HepG2 (cell line): Measurements from ENCODE around the gene SRPRB.

Experiments used
- CEBPB ChIP-seq: IDR thresholded peaks from 2 replicates; pipeline ENCODE4 v1.6.1; 2011; ENCODE audit warnings: low read depth, low read length, improper control_type of control experiment, borderline replicate concordance
- FOSL1 ChIP-seq: sonication (generic); formaldehyde crosslinking; IDR thresholded peaks from 2 replicates; pipeline ENCODE4 v1.9.0; 2021; ENCODE audit warnings: missing genetic modification reagents, borderline replicate concordance
- HOXA5 ChIP-seq: sonication (generic); formaldehyde crosslinking; IDR thresholded peaks from 2 replicates; pipeline ENCODE4 v1.4.0; 2020; ENCODE audit warnings: missing genetic modification reagents
- HOXA7 ChIP-seq: sonication (generic); formaldehyde crosslinking; IDR thresholded peaks from 2 replicates; pipeline ENCODE4 v1.8.1; 2022; ENCODE audit warnings: mild to moderate bottlenecking, missing genetic modification reagents, moderate library complexity
- KLF16 ChIP-seq, 2 experiments: sonication (generic) in 1 of 2; formaldehyde crosslinking in 1 of 2; IDR thresholded peaks; 2 replicates each; pipeline versions ENCODE4 v1.6.1 to v1.8.0; 2016 to 2023; ENCODE audit warnings: missing genetic modification reagents in 2 of 2, missing compliant biosample characterization in 1 of 2
- RNF2 ChIP-seq: fragments of 450-650 bp; conservative IDR thresholded peaks from 2 replicates; pipeline ENCODE4 v1.6.1; 2016; ENCODE audit warnings: low read depth
- SOX6 ChIP-seq, 2 experiments: fragments of 450-650 bp in 1 of 2; sonication (generic) in 1 of 2; formaldehyde crosslinking in 1 of 2; IDR thresholded peaks; 2 replicates each; pipeline versions ENCODE4 v1.4.0 to v1.6.1; 2017 to 2020; ENCODE audit warnings: antibody characterized with exemption in 1 of 2, mild to moderate bottlenecking in 1 of 2, missing genetic modification reagents in 1 of 2
- ZFP1 ChIP-seq: IDR thresholded peaks from 2 replicates; pipeline ENCODE4 v1.6.1; 2016
- ZNF644 ChIP-seq: IDR thresholded peaks from 2 replicates; pipeline ENCODE4 v1.6.1; 2016; ENCODE audit warnings: low read depth
- TF ChIP-seq, protein P1 (sequence below): sonication (generic); formaldehyde crosslinking; IDR thresholded peaks from 2 replicates; pipeline ENCODE4 v1.9.0; 2021; ENCODE audit warnings: missing genetic modification reagents, borderline replicate concordance
- TF ChIP-seq, protein P2 (sequence below): sonication (generic); formaldehyde crosslinking; IDR thresholded peaks from 2 replicates; pipeline ENCODE4 v1.5.0; 2020; ENCODE audit warnings: mild to moderate bottlenecking, missing genetic modification reagents
- TF ChIP-seq, protein P3 (sequence below): sonication (generic); formaldehyde crosslinking; IDR thresholded peaks from 2 replicates; pipeline ENCODE4 v1.5.0; 2020; ENCODE audit warnings: missing genetic modification reagents

DNA sequence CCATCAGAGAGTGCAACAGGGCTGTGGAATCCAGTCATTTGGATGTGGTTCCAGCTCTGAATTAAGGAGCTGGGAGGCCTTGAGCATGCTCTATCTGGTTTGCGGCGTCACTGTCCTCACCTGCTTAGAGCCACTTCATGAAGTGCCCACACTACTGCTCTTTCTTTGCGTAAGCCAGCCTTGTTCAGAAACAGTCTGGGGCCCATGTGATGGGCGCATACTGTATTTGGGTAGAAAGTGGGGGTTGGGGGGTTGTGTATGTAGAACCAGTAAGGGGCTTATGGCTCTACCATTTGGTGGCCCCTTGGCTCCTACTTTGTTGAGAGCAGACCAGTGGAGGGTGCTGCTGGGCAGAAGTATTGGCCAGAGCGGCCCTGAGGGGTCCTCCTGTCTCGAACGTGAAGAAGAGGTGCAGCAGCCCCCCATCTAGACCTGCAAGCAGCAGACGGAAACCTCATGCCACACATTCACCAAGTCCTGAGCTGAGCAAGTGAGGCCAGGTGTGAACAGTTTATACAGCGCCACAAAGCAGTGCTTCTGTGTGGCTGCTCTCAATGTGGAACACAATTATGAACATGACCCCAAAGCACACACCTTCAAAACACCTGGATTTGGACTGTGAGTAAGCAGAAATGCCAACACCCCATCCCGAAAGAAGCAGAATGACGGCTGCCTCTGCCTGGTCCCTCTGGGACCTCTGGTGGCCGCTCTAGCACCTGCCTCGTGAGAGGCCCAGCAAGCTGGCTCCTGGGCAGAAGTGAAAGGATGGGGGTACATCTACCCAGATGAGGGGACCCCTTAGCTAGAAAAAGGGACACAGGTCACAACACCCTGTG is 26.6 kb downstream of the SRPRB start:
- no peak for TF ChIP-seq HOXA7 (CRISPR knock-in tag)
- no peak for TF ChIP-seq RNF2
- no peak for TF ChIP-seq ZFP1 (CRISPR knock-in tag)
- no peak for TF ChIP-seq ZNF644 (CRISPR knock-in tag)
- no peak for TF ChIP-seq HOXA5 (CRISPR knock-in tag)
- no peak for TF ChIP-seq FOSL1 (CRISPR knock-in tag)
- TF ChIP-seq, protein P1, sequence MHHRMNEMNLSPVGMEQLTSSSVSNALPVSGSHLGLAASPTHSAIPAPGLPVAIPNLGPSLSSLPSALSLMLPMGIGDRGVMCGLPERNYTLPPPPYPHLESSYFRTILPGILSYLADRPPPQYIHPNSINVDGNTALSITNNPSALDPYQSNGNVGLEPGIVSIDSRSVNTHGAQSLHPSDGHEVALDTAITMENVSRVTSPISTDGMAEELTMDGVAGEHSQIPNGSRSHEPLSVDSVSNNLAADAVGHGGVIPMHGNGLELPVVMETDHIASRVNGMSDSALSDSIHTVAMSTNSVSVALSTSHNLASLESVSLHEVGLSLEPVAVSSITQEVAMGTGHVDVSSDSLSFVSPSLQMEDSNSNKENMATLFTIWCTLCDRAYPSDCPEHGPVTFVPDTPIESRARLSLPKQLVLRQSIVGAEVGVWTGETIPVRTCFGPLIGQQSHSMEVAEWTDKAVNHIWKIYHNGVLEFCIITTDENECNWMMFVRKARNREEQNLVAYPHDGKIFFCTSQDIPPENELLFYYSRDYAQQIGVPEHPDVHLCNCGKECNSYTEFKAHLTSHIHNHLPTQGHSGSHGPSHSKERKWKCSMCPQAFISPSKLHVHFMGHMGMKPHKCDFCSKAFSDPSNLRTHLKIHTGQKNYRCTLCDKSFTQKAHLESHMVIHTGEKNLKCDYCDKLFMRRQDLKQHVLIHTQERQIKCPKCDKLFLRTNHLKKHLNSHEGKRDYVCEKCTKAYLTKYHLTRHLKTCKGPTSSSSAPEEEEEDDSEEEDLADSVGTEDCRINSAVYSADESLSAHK (CRISPR knock-in tag) = no peak
- no peak for TF ChIP-seq KLF16 (CRISPR knock-in tag; IDR thresholded peaks at IDR 0.05)
- no peak for TF ChIP-seq SOX6 (IDR thresholded peaks at IDR 0.05)
- TF ChIP-seq SOX6 (CRISPR knock-in tag; IDR thresholded peaks at IDR 0.05) = no peak
- TF ChIP-seq, protein P2, sequence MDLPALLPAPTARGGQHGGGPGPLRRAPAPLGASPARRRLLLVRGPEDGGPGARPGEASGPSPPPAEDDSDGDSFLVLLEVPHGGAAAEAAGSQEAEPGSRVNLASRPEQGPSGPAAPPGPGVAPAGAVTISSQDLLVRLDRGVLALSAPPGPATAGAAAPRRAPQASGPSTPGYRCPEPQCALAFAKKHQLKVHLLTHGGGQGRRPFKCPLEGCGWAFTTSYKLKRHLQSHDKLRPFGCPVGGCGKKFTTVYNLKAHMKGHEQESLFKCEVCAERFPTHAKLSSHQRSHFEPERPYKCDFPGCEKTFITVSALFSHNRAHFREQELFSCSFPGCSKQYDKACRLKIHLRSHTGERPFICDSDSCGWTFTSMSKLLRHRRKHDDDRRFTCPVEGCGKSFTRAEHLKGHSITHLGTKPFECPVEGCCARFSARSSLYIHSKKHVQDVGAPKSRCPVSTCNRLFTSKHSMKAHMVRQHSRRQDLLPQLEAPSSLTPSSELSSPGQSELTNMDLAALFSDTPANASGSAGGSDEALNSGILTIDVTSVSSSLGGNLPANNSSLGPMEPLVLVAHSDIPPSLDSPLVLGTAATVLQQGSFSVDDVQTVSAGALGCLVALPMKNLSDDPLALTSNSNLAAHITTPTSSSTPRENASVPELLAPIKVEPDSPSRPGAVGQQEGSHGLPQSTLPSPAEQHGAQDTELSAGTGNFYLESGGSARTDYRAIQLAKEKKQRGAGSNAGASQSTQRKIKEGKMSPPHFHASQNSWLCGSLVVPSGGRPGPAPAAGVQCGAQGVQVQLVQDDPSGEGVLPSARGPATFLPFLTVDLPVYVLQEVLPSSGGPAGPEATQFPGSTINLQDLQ = no peak
- no peak for TF ChIP-seq CEBPB
- TF ChIP-seq, protein P3, sequence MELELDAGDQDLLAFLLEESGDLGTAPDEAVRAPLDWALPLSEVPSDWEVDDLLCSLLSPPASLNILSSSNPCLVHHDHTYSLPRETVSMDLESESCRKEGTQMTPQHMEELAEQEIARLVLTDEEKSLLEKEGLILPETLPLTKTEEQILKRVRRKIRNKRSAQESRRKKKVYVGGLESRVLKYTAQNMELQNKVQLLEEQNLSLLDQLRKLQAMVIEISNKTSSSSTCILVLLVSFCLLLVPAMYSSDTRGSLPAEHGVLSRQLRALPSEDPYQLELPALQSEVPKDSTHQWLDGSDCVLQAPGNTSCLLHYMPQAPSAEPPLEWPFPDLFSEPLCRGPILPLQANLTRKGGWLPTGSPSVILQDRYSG (CRISPR knock-in tag) = no peak
